ENCODE data around the gene ZNFX1. TPM values are rescaled to one million over a fixed set of nuclear protein-coding genes. Genes with fewer than 3 reads are reported as not detected.

The ZNFX1 gene
- polyA plus RNA-seq, 1 donor = 10.3 TPM

GRCh38 chr20:49278818-49279676, 1.2 kb upstream of the ZNFX1 start:
- no peak for DNase-seq

- DNase-seq = no peak
Observed at GRCh38 chr20:49277786-49278035, 146 bp downstream of the ZNFX1 start.

- DNase-seq = peak; percentile 58
Observed at GRCh38 chr20:49276961-49277785, 684 bp downstream of the ZNFX1 start.

- peak; percentile 48 for DNase-seq
Observed at GRCh38 chr20:49276161-49276960, 1.5 kb downstream of the ZNFX1 start.

- DNase-seq = no peak
Observed at GRCh38 chr20:49275636-49276035, 2.2 kb downstream of the ZNFX1 start.

- DNase-seq = no peak
Observed at GRCh38 chr20:49275216-49275615, 2.6 kb downstream of the ZNFX1 start.

GRCh38 chr20:49273696-49274277, 4.1 kb downstream of the ZNFX1 start:
- no peak for DNase-seq

- no peak for DNase-seq
Observed at GRCh38 chr20:49272654-49273053, 5.2 kb downstream of the ZNFX1 start.

- DNase-seq = no peak
Observed at GRCh38 chr20:49270736-49271135, 7.1 kb downstream of the ZNFX1 start.

- no peak for DNase-seq
Observed at GRCh38 chr20:49270177-49270576, 7.7 kb downstream of the ZNFX1 start.

- DNase-seq = no peak
Observed at GRCh38 chr20:49268600-49269365, 9.1 kb downstream of the ZNFX1 start.

GRCh38 chr20:49267327-49267726, 10.5 kb downstream of the ZNFX1 start:
- DNase-seq = no peak

- no peak for DNase-seq
Observed at GRCh38 chr20:49262444-49262843, 15.4 kb downstream of the ZNFX1 start.

- no peak for DNase-seq
Observed at GRCh38 chr20:49261173-49261572, 16.7 kb downstream of the ZNFX1 start.

GRCh38 chr20:49260218-49260617, 17.6 kb downstream of the ZNFX1 start:
- DNase-seq = no peak

- no peak for DNase-seq
Observed at GRCh38 chr20:49259799-49260198, 18.1 kb downstream of the ZNFX1 start.

GRCh38 chr20:49259284-49259683, 18.6 kb downstream of the ZNFX1 start:
- no peak for DNase-seq

GRCh38 chr20:49256261-49256660, 21.6 kb downstream of the ZNFX1 start:
- DNase-seq = no peak

- no peak for DNase-seq
Observed at GRCh38 chr20:49252556-49253350, 25.1 kb downstream of the ZNFX1 start.

- DNase-seq = no peak
Observed at GRCh38 chr20:49248879-49249665, 28.8 kb downstream of the ZNFX1 start.

Measured in hindlimb muscle (tissue), 1 donor.